OCI-LY3 (cell line): ENCODE results near the gene RPL41.

Experiments
- H2AFZ ChIP-seq: fragments of 200-600, 300-600 bp; shearing (Covaris generic); 2 replicates; pipeline ENCODE4 v1.6.0; 2014; ENCODE audit warnings: antibody characterized with exemption, low read depth, low read length
- H3K27ac ChIP-seq: fragments of 200-600, 300-600 bp; sonication (generic); 2 replicates; pipeline ENCODE4 v1.5.1; 2014; ENCODE audit warnings: mild to moderate bottlenecking, low read length, moderate library complexity, mixed read lengths
- H3K27me3 ChIP-seq: fragments of 200-600, 300-600 bp; sonication (generic); 2 replicates; pipeline ENCODE4 v1.6.1; 2014; ENCODE audit warnings: low read depth, low read length, mixed read lengths
- H3K36me3 ChIP-seq: fragments of 200-600, 300-600 bp; sonication (generic); replicated peaks from 2 replicates; pipeline ENCODE3; 2014; ENCODE audit warnings: low read depth, low read length, mixed read lengths
- H3K4me1 ChIP-seq: fragments of 300-600, 200-600 bp; sonication (generic); 2 replicates; pipeline ENCODE4 v1.6.1; 2014; ENCODE audit warnings: low read length, mixed read lengths
- H3K4me2 ChIP-seq: fragments of 200-600, 300-600 bp; sonication (generic); 2 replicates; pipeline ENCODE4 v1.6.1; 2014; ENCODE audit warnings: low read length, mixed read lengths
- H3K4me3 ChIP-seq: fragments of 300-600, 200-600 bp; sonication (generic); 2 replicates; pipeline ENCODE4 v1.5.1; 2014; ENCODE audit warnings: antibody characterized with exemption, mild to moderate bottlenecking, low read length, moderate library complexity
- H3K79me2 ChIP-seq: fragments of 300-600, 200-600 bp; shearing (Covaris generic); 2 replicates; pipeline ENCODE4 v1.6.1; 2014; ENCODE audit warnings: mild to moderate bottlenecking, low read length, mixed read lengths
- H3K9ac ChIP-seq: fragments of 300-600, 200-600 bp; shearing (Covaris generic); 2 replicates; pipeline ENCODE4 v1.6.0; 2014; ENCODE audit warnings: mild to moderate bottlenecking, low read length, moderate library complexity
- H3K9me3 ChIP-seq: fragments of 200-600, 300-600 bp; shearing (Covaris generic); 2 replicates; pipeline ENCODE4 v1.6.1; 2014; ENCODE audit warnings: low read length, mixed read lengths; ENCODE audit not compliant: insufficient read depth
- H4K20me1 ChIP-seq: fragments of 200-600, 300-600 bp; sonication (generic); 2 replicates; pipeline ENCODE4 v1.6.1; 2016; ENCODE audit warnings: low read length, mixed read lengths; ENCODE audit not compliant: insufficient read depth
- CTCF ChIP-seq: fragments of 200-600, 300-600 bp; sonication (generic); IDR thresholded peaks from 2 replicates; pipeline ENCODE4 v1.5.1; 2014; ENCODE audit warnings: antibody characterized with exemption, low read length, low read depth
- EZH2phosphoT487 ChIP-seq: fragments of 200-600 bp; shearing (Covaris generic); IDR thresholded peaks from 2 replicates; pipeline ENCODE4 v1.6.1; 2018; ENCODE audit warnings: antibody characterized with exemption, mixed run types, low read depth

The RPL41 gene

GRCh38 chr12:56165369-56165768 is 48.9 kb downstream of the RPL41 start:
- Histone ChIP-seq H3K4me1 (peaks cover 4% of the 10 kb centered on the region; the same call in 1 of the 2 replicates), H3K4me2 (no peak overlapping the region), H3K9ac (no peak overlapping the region), H3K27ac (no peak overlapping the region), H3K4me3 (no peak overlapping the region), H3K27me3 (no peaks in the 10 kb centered on the region), H3K9me3 (no peaks in the 10 kb centered on the region), H4K20me1 (peaks cover 10% of the 10 kb centered on the region; the same call in 1 of the 2 replicates), H3K36me3 (peaks cover 58% of the 10 kb centered on the region), H2AFZ (no peak overlapping the region), H3K79me2 (peaks cover 7% of the 10 kb centered on the region)
- TF ChIP-seq EZH2phosphoT487 = no peak
- no peak for TF ChIP-seq CTCF
